Measurements from ENCODE around the gene ADRB1.

Gene ADRB1

DNA sequence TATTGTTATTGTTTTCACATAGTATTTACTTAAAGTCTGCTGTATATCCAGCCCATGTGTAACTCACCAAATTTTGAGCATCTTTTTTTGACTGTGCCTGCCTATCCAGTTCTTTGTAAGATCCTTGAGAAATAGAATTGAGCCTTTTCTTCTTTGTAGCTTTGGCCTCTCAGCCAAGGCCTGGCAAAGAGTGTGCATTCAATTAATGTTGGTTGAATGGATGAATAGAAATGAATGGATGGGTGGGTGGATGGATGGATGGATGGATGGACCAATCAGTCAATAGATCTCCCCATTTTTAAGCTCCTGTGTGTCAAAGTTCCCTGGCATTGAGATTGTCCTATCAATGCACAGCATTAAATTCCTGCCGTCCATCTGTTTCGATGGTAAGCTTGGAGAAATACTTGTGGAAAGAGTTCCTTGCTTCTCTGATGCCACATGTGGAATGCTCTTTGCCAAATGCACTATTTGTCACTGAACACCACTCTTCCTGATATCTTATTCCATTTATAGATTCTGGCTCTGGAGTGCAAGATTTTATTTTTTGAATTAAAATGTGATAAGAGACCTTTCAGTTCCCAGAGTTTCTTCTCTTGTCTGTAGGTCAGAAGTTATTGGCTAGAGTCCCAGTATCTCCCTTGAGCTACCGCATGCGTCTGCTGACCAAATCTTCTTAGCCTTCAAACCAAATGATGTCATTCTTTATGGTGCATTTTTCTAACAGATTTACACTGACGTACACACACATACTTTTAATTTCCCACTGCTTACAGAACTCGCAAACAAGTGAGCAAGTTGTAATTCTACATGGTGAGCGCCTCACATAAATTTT is 20.7 kb upstream of the ADRB1 start:
- no peak overlapping the region for H3K27ac ChIP-seq
- no peaks in the 10 kb centered on the region for H3K36me3 ChIP-seq
- H3K27me3 ChIP-seq (ENCODE audit: insufficient read depth, low read depth, severe bottlenecking): no peaks in the 10 kb centered on the region
- TF ChIP-seq, protein P1, sequence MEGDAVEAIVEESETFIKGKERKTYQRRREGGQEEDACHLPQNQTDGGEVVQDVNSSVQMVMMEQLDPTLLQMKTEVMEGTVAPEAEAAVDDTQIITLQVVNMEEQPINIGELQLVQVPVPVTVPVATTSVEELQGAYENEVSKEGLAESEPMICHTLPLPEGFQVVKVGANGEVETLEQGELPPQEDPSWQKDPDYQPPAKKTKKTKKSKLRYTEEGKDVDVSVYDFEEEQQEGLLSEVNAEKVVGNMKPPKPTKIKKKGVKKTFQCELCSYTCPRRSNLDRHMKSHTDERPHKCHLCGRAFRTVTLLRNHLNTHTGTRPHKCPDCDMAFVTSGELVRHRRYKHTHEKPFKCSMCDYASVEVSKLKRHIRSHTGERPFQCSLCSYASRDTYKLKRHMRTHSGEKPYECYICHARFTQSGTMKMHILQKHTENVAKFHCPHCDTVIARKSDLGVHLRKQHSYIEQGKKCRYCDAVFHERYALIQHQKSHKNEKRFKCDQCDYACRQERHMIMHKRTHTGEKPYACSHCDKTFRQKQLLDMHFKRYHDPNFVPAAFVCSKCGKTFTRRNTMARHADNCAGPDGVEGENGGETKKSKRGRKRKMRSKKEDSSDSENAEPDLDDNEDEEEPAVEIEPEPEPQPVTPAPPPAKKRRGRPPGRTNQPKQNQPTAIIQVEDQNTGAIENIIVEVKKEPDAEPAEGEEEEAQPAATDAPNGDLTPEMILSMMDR (IDR thresholded peaks at IDR 0.05; ENCODE audit: low read depth, low read length): no peak
- no peak overlapping the region for H3K4me3 ChIP-seq (ENCODE audit: low read depth, low read length)
- H3K9me3 ChIP-seq (ENCODE audit: severe bottlenecking): no peaks in the 10 kb centered on the region
- no peak for DNase-seq

- H3K27me3 ChIP-seq (ENCODE audit: insufficient read depth, low read depth, severe bottlenecking): no peaks in the 10 kb centered on the region
- TF ChIP-seq, protein P1 (IDR thresholded peaks at IDR 0.05; ENCODE audit: low read depth, low read length): no peak
- no peaks in the 10 kb centered on the region for H3K36me3 ChIP-seq
- H3K9me3 ChIP-seq (ENCODE audit: severe bottlenecking): no peaks in the 10 kb centered on the region
- no peak overlapping the region for H3K4me3 ChIP-seq (ENCODE audit: low read depth, low read length)
- peak; percentile 32 for DNase-seq
- no peak overlapping the region for H3K27ac ChIP-seq
These were observed 18.6 kb upstream of the ADRB1 start for GRCh38 chr10:114024876-114025610.

DNA sequence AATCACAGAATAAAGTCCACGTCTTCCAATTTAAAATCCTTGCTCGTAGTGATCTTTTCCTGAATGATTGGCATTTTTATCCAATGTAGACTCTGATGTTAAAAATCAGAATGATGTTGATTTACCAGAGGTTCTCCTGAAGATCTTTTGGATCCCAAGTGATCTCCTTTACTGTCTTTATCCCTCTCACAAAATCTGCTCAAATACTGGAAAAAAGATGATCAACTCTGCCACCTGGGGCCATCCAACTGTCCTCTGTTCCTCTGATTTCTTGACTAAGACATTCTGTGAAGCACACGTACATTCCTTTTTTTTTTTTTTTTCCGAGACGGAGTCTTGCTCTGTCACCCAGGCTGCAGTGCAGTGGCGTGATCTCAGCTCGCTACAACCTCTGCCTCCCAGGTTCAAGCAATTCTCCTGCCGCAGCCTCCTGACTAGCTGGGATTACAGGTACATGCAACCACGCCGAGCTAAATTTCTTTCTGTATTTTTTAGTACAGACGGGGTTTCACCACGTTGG is 18.0 kb upstream of the ADRB1 start:
- Histone ChIP-seq H3K9me3 (ENCODE audit: severe bottlenecking) (no peaks in the 10 kb centered on the region), H3K4me3 (ENCODE audit: low read depth, low read length) (no peak overlapping the region), H3K27ac (no peak overlapping the region), H3K27me3 (ENCODE audit: insufficient read depth, low read depth, severe bottlenecking) (no peaks in the 10 kb centered on the region), H3K36me3 (no peaks in the 10 kb centered on the region)
- TF ChIP-seq, protein P1 (IDR thresholded peaks at IDR 0.05; ENCODE audit: low read depth, low read length): no peak
- no peak for DNase-seq

DNA sequence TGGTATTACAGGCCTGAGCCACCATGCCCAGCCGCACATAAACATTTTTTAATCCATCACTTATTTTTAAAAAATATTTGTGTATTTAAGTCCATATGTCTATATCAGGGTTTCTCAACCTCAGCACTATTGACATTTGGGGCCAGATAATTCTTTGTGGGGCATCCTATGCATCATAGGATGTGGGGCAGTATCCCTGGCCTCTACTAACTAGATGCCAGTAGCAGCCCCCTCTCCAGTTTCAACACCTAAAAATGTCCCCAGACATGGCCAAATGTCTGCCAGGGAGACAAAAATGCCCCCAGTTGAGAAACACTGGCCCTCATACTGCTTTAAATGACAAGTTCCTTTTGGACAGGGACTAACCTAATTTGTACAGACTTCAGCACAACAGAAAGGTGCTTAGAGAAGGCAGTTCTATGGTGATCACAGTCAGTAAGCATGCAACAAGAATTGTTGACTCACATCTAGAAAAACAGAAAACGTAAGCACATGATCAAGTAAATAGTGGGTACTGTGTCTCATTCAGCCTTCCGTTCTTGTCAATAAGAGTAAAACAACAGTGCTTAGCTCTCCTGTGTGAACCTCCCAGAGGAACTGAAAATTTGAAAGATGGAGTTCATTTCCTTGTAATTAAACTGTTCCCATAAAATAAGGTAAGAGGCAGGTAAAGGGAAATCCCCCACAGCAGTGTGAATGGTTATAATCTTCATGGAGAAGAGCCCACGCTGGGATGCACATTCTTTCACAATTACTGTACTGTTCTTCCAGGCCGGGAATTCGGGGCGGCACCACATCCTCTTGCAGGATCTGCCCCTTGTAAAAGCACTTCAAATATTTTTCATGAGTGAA is 17.3 kb upstream of the ADRB1 start:
- no peak for DNase-seq
- Histone ChIP-seq H3K27ac (no peak overlapping the region), H3K27me3 (ENCODE audit: insufficient read depth, low read depth, severe bottlenecking) (no peaks in the 10 kb centered on the region), H3K4me3 (ENCODE audit: low read depth, low read length) (no peak overlapping the region), H3K36me3 (no peaks in the 10 kb centered on the region), H3K9me3 (ENCODE audit: severe bottlenecking) (no peaks in the 10 kb centered on the region)
- TF ChIP-seq, protein P1 (IDR thresholded peaks at IDR 0.05; ENCODE audit: low read depth, low read length): no peak

DNA sequence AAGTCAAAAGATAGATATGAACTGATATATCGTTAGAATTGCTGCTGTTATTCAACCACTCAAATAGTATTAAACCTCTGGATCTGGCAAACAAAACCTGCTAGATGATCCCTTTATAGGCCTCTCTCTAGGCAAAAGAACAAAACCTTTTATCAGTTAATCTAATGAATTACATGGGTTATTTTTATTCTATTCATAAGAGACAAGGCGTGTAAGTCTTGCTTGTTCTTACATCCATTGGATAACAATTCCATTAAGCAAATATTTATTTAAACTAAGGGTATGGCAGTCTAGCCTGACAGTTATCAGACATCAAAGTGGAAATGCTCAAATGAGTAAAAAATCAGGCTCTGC is 16.6 kb upstream of the ADRB1 start:
- H3K4me3 ChIP-seq (ENCODE audit: low read depth, low read length): no peak overlapping the region
- no peak overlapping the region for H3K27ac ChIP-seq
- no peaks in the 10 kb centered on the region for H3K27me3 ChIP-seq (ENCODE audit: insufficient read depth, low read depth, severe bottlenecking)
- H3K36me3 ChIP-seq: no peaks in the 10 kb centered on the region
- no peaks in the 10 kb centered on the region for H3K9me3 ChIP-seq (ENCODE audit: severe bottlenecking)
- no peak for DNase-seq
- TF ChIP-seq, protein P1 (IDR thresholded peaks at IDR 0.05; ENCODE audit: low read depth, low read length): no peak

All from WERI-Rb-1 (cell line).